GM18505 (cell line): ENCODE results near the gene PPP1R1A.

Experiments
- ATAC-seq: cut with Tn5 transposase; IDR thresholded peaks from one replicate; pipeline ENCODE4 v1.9.1; 2021; ENCODE audit not compliant: unreplicated experiment
- POLR2A ChIP-seq: IDR thresholded peaks from 4 replicates; pipeline ENCODE4 v1.6.1; 2011; ENCODE audit warnings: borderline replicate concordance; ENCODE audit not compliant: insufficient read depth, insufficient read length; ENCODE audit errors: extremely low read depth

PPP1R1A gene

DNA sequence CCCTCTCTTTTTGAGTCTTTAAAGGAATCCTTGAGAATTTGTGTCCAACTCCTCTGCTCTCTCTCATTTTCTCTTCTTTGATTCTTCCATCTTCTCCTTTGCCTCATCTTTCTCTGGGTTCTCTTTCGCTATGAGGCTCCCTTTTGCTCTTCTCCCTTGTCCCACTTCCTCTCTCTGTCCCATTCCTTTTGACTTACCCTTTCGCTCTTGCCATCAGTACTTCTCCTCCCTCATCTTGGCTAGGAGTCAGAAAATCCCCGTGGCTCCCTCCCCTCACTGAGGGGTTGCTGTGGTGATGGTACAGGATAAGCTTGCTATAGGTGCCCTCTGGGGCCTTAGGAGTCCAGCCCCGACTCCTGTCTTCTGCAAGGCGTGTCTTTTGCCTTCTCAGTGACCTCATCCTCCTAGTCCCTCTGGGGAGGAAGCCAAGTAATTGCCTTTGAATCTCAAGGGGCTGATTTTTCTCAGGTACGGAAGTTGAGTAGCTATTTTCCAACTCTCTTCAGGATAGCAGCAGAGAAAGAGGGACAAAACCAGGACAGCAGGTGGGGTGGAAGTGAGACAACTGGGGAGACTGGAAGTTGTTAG, 32.7 kb downstream of the PPP1R1A start:
- no peak for ATAC-seq
- no peak for TF ChIP-seq POLR2A

DNA sequence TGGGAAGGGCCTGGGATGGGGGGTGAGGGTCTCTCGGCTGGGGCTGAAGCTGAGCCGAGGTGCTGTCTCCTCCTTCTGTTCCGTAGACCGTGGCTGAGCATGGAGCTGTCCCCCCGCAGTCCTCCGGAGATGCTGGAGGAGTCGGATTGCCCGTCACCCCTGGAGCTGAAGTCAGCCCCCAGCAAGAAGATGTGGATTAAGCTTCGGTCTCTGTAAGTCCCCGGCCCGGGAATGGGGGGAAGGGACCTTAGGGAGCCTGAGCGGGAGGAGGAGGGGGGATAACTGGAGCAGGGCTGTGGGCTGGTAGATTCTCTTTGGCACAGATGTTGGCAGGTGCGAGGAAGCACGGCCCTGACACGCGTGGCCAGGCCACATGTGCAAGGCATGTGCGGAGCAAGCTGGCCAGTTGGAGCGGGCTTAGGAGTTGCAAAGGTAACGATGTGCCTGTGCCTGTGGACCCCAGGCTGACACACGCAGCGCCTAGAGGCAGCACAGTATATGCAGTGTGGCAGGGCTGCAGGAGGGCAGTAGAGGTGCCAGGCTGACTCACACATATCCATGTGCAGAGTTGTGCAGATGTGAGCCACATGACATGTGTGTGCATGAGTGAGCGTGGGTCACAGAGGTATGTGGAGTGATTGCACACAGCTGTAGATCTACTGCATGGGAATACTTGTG, 38.5 kb downstream of the PPP1R1A start:
- no peak for ATAC-seq
- TF ChIP-seq POLR2A: peak; percentile 24

DNA sequence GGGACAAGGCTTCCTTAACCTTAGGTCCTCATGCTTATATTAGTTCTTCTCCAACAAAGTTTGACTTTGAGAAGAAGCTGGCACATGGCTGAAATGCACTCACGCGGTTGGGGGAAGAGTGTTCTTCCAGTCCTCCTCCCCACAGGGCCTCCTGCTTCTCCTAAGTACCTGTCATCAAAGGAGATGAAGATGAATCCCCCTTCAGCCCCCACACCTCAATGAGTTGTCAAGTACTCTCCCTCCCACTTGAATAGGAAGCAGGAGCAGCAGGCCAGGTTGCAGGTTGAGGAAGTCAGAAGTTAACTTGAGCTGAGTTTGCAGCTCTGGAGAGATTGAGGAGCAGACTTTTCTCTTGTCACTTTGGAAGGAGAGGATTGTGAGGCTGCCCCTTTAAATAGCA, 41.9 kb downstream of the PPP1R1A start:
- no peak for ATAC-seq
- TF ChIP-seq POLR2A: no peak

GRCh38 chr12:54544743-54545142, 43.7 kb downstream of the PPP1R1A start:
- TF ChIP-seq POLR2A: no peak

GRCh38 chr12:54543526-54543925, 44.9 kb downstream of the PPP1R1A start:
- no peak for TF ChIP-seq POLR2A
- no peak for ATAC-seq

More at GRCh38 chr12:54544743-54545142, 43.7 kb downstream of the PPP1R1A start:
- ATAC-seq: no peak

DNA sequence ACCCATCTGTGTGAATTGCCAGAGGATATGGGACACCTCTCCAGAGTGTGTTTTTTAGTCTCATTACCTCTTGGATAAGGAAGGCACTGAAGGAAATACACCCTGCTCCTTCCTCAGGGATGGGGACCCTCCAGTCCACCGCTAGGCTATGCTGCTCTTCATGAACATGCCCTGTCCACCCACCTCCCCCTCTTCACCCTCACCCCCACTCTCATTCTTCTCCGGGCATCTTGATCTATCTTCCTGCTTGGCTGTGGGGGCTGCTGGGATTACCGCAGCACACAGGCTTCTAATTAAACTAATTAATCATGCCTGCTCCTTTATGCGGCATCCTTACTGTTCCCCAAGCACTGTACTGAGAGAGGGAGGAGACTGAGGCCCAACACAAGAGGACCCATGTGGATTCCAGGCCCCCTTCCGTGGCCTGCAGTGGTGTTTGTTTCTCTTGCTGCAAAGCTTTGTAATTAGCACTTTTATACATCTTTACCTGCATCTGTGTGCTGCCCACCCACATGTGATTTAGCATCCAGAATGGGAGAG, 46.6 kb downstream of the PPP1R1A start:
- TF ChIP-seq POLR2A: no peak
- no peak for ATAC-seq

DNA sequence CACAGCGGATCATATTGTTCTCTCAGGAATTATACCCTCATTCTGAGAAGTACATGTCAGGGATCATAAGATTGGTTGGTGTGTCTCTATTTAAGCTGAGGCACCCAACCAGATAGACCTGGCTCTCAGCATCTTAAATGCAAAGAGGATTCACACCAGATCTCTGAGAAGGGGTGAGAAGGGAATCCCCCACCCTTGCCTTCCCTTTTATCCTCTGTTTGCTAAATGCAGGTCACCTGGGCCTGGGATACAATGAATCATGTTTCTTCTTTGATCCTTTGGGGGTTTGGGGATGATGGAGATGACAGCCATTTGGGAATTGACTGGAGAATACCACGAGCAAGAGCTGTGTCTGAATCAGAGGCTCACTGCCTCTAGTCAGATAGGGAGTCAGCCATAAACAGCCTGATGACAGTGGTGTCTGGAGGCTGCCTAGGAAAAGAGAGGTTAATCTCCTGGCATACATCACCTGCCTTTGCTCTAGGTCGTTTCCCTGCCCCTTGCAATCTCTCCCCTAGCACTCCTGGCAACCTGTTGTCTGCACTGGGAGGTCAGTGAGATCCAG, 50.2 kb downstream of the PPP1R1A start:
- ATAC-seq: no peak
- no peak for TF ChIP-seq POLR2A

GRCh38 chr12:54535474-54535873, 53.0 kb downstream of the PPP1R1A start:
- ATAC-seq: no peak
- no peak for TF ChIP-seq POLR2A

DNA sequence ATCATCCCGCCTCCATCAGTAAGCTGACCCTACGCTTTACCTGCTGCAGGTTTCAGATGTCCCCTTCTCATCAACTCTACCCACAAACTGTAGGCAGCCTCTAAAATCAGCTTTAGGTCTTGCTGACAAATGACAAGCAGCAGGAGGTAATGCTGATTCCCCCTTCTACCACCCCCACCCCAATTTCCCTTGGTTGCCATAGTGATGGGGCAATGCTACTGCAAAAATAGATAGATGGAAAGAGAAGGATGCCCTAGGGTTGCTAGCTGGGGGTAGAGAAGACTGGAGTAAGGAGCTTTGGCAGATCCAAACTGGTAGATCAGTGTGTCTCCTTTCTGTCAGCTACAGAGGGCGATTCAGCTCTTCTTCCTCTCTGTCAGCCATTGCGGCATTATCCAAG, 58.9 kb downstream of the PPP1R1A start:
- ATAC-seq: no peak
- TF ChIP-seq POLR2A: no peak
